Common myeloid progenitor, CD34-positive (primary cell): ENCODE data around the gene BZW2.

Experiments
- CTCF ChIA-PET: fragments of 350-600 bp; sonication (Branson Sonifier 250); formaldehyde crosslinking; loops from one replicate; lab custom pipeline; 2021; ENCODE audit warnings: antibody characterized with exemption; lab: Charles Lee
- POLR2A ChIA-PET: fragments of 350-600 bp; sonication (Branson Sonifier 250); formaldehyde crosslinking; loops from one replicate; lab custom pipeline; 2021; ENCODE audit warnings: antibody characterized with exemption; lab: Charles Lee
- DNase-seq, 3 donors: peaks; one replicate each; pipeline versions ENCODE4 v3.0.0 to v3.0.0-alpha.2; 2013
- H3K27ac ChIP-seq, 2 experiments: 1 replicate in 1 of 2; 2 replicates in 1 of 2; pipeline ENCODE4 v1.7.0; 2013; ENCODE audit warnings: inconsistent platforms in 2 of 2, low read length in 2 of 2, mild to moderate bottlenecking in 2 of 2, low read depth in 1 of 2, moderate library complexity in 1 of 2; ENCODE audit not compliant: severe bottlenecking in 2 of 2, insufficient read depth in 1 of 2, poor library complexity in 1 of 2
- H3K27me3 ChIP-seq, 5 experiments: replicated peaks in 2 of 5; 1 replicate in 3 of 5; 2 replicates in 2 of 5; pipeline versions ENCODE4 v1.6.1 to v1.7.0; 2013; ENCODE audit warnings: low read length in 4 of 5, mild to moderate bottlenecking in 2 of 5, moderate library complexity in 2 of 5, inconsistent platforms in 1 of 5; ENCODE audit not compliant: insufficient read depth in 5 of 5, control insufficient read depth in 4 of 5
- H3K36me3 ChIP-seq, 4 experiments: 1 replicate in 2 of 4; 2 replicates in 2 of 4; pipeline versions ENCODE4 v1.6.1 to v1.7.0; 2013; ENCODE audit warnings: low read length in 3 of 4, control low read depth in 1 of 4, mild to moderate bottlenecking in 1 of 4; ENCODE audit not compliant: control insufficient read depth in 4 of 4, insufficient read depth in 4 of 4
- H3K4me1 ChIP-seq, 4 experiments: 1 replicate in 3 of 4; 2 replicates in 1 of 4; pipeline versions ENCODE4 v1.6.1 to v1.7.1; 2013; ENCODE audit warnings: low read length in 3 of 4, mild to moderate bottlenecking in 3 of 4, control low read depth in 1 of 4, inconsistent platforms in 1 of 4, moderate library complexity in 1 of 4; ENCODE audit not compliant: control insufficient read depth in 4 of 4, insufficient read depth in 4 of 4; ENCODE audit errors: control extremely low read depth in 1 of 4
- H3K4me3 ChIP-seq, 7 experiments: 1 replicate in 4 of 7; 2 replicates in 3 of 7; pipeline versions ENCODE4 v1.5.1 to v1.7.0; 2013; ENCODE audit warnings: mild to moderate bottlenecking in 7 of 7, low read length in 6 of 7, moderate library complexity in 6 of 7, inconsistent platforms in 2 of 7, low read depth in 2 of 7, control low read depth in 1 of 7; ENCODE audit not compliant: insufficient read depth in 4 of 7, control insufficient read depth in 1 of 7; ENCODE audit errors: extremely low read depth in 1 of 7
- H3K9me3 ChIP-seq, 5 experiments: 1 replicate in 4 of 5; 2 replicates in 1 of 5; pipeline versions ENCODE4 v1.6.1 to v1.7.1; 2013; ENCODE audit warnings: low read length in 4 of 5, mild to moderate bottlenecking in 2 of 5, inconsistent platforms in 1 of 5, low read depth in 1 of 5, moderate library complexity in 1 of 5; ENCODE audit not compliant: control insufficient read depth in 4 of 5, insufficient read depth in 2 of 5; ENCODE audit errors: control extremely low read depth in 1 of 5
- WGBS: methylation state at CpG from one replicate; pipeline ENCODE4 v1.1.5; 2013; ENCODE audit not compliant: insufficient coverage; 5-methylcytosine and 5-hydroxymethylcytosine counted together

BZW2 gene

DNA sequence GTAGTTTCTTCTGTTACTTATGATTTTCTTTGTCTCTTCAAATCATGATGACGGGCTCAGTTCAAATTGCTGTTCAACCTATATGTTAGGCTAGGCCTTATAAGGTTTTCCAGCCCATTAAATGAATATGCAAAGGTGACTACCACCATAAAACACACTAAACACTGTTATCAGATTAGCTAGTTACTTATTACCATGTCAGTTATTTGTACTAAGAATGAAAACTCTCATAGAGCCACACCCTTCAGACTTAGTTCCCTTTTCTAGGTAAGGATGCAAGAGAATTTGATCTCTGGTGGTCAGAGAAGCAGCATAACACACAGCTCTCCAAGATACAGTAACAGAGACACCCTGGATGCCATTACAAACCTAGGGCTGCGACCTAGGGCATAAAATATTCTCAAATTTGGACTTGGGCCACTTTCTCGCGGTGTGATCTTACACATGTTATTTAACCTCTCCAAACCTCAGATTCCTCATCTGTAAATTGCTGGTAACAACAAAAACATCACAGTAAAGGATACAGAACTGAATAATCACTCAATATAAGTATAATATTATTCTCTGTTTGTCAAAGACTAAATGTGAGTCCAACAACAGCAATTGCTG, 36.0 kb upstream of the BZW2 start:
- WGBS: 100% methylated on average over 1 of the region's 4 CpGs
- CTCF ChIA-PET: interaction anchor here (1.0 to 1.7 kb wide), 2 partner anchors 9 to 12 kb away, joined by 3 to 4 read pairs; no protein-coding TSS in a partner anchor
- Histone ChIP-seq H3K27me3 (no peaks in the 10 kb centered on the region), H3K4me1 (no peaks in the 10 kb centered on the region), H3K9me3 (no peaks in the 10 kb centered on the region), H3K36me3 (peaks cover 10 to 39% (median 23%) of the 10 kb centered on the region in 4 experiments), H3K4me3 (no peak overlapping the region), H3K27ac (no peak overlapping the region)
- DNase-seq: peak in 2 of 3 donors; percentile 16 to 37
- POLR2A ChIA-PET: interaction anchor here (0.5 kb wide), 1 partner anchor 32 kb away, joined by 3 read pairs; no protein-coding TSS in a partner anchor

DNA sequence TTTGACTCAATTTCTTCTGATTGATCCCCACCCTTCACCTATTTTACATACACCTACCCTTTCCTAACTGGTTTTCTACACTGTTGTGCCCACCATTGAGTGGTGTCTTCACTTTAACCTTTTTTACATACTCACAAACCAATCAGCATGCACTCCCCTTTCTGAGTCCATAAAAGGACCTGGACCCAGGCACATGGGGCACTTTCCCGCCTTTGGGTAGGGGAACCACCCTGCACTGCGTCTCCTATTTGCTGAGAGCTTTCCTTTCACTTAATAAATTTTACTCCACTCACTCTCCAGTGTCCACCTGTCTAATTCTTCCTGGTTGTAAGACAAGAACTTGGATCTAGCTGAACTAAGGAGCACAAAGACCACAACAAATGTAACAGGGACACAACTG, 34.3 kb upstream of the BZW2 start:
- DNase-seq: no peak
- no peaks in the 10 kb centered on the region for H3K9me3 ChIP-seq
- peaks cover 14 to 45% (median 31%) of the 10 kb centered on the region in 4 experiments for H3K36me3 ChIP-seq
- no peak overlapping the region for H3K4me3 ChIP-seq
- ChIA-PET POLR2A (interaction anchor here (0.6 kb wide), 1 partner anchor 9 kb away, joined by 3 read pairs; no protein-coding TSS in a partner anchor), CTCF (interaction anchor here (1.3 kb wide), 1 partner anchor 24 kb away, joined by 3 read pairs; no protein-coding TSS in a partner anchor)
- H3K4me1 ChIP-seq: no peaks in the 10 kb centered on the region
- no peak overlapping the region for H3K27ac ChIP-seq
- H3K27me3 ChIP-seq: no peaks in the 10 kb centered on the region
- 100% methylated on average over 2 of the region's 2 CpGs for WGBS

DNA sequence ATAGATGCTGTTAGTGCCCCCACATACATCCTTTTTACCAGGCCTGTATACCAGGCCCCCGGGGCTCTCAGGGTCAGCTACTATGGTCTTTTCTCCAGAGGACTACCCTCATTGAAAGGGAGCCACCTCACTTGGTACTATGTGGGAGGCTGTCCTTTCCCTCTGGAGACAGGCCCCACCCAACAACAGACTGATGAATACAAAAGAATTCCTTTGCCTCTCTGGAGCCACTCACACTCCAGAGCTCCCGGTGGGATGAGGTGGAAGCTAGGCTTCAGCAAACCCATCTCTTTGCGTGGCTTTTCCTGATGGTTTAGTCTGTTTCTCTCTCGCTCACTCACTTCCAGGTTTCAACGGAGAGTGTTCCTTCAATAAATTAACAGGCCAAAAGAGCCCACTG, 30.8 kb upstream of the BZW2 start:
- ChIA-PET CTCF (interaction anchor here (1.0 kb wide), 1 partner anchor 8 kb away, joined by 3 read pairs; no protein-coding TSS in a partner anchor), POLR2A (no interaction called here)
- Histone ChIP-seq H3K27me3 (no peaks in the 10 kb centered on the region), H3K4me1 (no peaks in the 10 kb centered on the region), H3K4me3 (no peak overlapping the region), H3K36me3 (peaks cover 4 to 45% (median 32%) of the 10 kb centered on the region in 4 experiments), H3K9me3 (no peaks in the 10 kb centered on the region), H3K27ac (no peak overlapping the region)
- 97% methylated on average over 3 of the region's 5 CpGs for WGBS
- no peak for DNase-seq

- Histone ChIP-seq H3K27me3 (no peaks in the 10 kb centered on the region), H3K4me3 (no peak overlapping the region), H3K27ac (no peak overlapping the region), H3K36me3 (peaks cover 3 to 48% (median 33%) of the 10 kb centered on the region in 4 experiments), H3K4me1 (no peaks in the 10 kb centered on the region), H3K9me3 (no peaks in the 10 kb centered on the region)
- CTCF ChIA-PET: no interaction called here
- POLR2A ChIA-PET: no interaction called here
- 100% methylated on average over 1 of the region's 4 CpGs for WGBS
- DNase-seq: no peak
Measured at GRCh38 chr7:16616122-16616521, 29.9 kb upstream of the BZW2 start.

- Histone ChIP-seq H3K9me3 (no peaks in the 10 kb centered on the region), H3K27ac (no peak overlapping the region), H3K4me1 (no peaks in the 10 kb centered on the region), H3K4me3 (no peak overlapping the region), H3K27me3 (no peaks in the 10 kb centered on the region), H3K36me3 (peaks cover 3 to 50% (median 33%) of the 10 kb centered on the region in 4 experiments)
- ChIA-PET POLR2A (no interaction called here), CTCF (no interaction called here)
- WGBS: 86% methylated on average over 18 of the region's 18 CpGs
- DNase-seq: no peak
Measured at GRCh38 chr7:16616542-16616941, 29.4 kb upstream of the BZW2 start.

DNA sequence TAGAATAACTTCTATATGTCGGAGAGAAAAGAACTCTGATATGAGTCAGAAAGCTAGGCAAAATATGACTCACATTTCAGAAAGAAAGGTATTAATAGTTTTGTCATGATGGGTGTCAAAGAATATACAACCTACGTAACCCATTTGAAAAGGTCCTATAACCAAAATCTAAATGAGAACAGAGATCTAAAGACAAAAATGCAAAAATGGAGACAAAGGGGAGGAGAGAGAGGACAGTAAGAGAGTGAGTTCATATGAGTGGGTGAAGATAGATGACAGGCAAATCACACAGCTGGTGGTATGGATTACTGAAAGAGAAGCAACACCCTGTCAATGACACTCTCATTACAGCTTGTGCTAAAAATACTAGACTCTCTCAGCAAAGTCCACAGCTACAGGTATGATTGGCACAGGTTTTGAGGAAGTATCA, 26.0 kb upstream of the BZW2 start:
- Histone ChIP-seq H3K4me1 (no peaks in the 10 kb centered on the region), H3K27me3 (no peaks in the 10 kb centered on the region), H3K36me3 (peaks cover 13 to 58% (median 36%) of the 10 kb centered on the region in 4 experiments), H3K27ac (no peak overlapping the region), H3K4me3 (no peak overlapping the region), H3K9me3 (no peaks in the 10 kb centered on the region)
- CTCF ChIA-PET: interaction anchor here (1.2 kb wide), 1 partner anchor 18 kb away, joined by 3 read pairs; no protein-coding TSS in a partner anchor
- WGBS: 83% methylated on average over 1 of the region's 2 CpGs
- DNase-seq: peak in 2 of 3 donors; percentile 7 to 45
- POLR2A ChIA-PET: no interaction called here

DNA sequence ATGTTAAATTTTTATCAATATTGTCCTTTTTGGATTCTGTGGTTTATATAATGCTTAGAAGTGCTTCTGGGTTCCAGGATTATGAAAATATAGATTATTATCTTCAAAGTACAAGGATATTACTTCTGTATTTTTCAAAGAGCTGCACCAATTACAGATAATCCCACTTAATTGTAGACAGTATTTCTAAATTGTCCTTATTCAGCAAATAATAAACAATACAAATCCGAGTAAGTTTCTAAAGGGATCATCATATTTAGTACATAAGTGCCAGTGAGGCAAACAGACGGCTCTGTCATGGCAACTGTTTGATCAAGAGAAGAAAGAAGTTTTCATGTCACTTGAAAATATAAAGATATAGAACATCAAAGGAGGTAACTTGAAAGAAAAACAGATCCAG, 19.6 kb upstream of the BZW2 start:
- Histone ChIP-seq H3K4me1 (no peaks in the 10 kb centered on the region), H3K27me3 (no peaks in the 10 kb centered on the region), H3K27ac (no peak overlapping the region), H3K36me3 (peaks cover 16 to 32% (median 17%) of the 10 kb centered on the region in 4 experiments), H3K9me3 (no peaks in the 10 kb centered on the region), H3K4me3 (no peak overlapping the region)
- WGBS: no CpG with 5 or more reads among the region's 2 CpGs
- ChIA-PET CTCF (no interaction called here), POLR2A (no interaction called here)
- DNase-seq: no peak
